Measurements from ENCODE around the gene GPD1.
A peak's percentile ranks its signal among the peaks of the same experiment; 100 is the strongest.

GPD1 gene

GRCh38 chr12:50103767-50104321, at the start of gene GPD1:
TSS of gene GPD1 (plus strand) at chr12:50104008. CDS start at chr12:50104051, 43 bp downstream.
- DNase-seq (ENCODE audit: low read depth): peak; percentile 18

DNA sequence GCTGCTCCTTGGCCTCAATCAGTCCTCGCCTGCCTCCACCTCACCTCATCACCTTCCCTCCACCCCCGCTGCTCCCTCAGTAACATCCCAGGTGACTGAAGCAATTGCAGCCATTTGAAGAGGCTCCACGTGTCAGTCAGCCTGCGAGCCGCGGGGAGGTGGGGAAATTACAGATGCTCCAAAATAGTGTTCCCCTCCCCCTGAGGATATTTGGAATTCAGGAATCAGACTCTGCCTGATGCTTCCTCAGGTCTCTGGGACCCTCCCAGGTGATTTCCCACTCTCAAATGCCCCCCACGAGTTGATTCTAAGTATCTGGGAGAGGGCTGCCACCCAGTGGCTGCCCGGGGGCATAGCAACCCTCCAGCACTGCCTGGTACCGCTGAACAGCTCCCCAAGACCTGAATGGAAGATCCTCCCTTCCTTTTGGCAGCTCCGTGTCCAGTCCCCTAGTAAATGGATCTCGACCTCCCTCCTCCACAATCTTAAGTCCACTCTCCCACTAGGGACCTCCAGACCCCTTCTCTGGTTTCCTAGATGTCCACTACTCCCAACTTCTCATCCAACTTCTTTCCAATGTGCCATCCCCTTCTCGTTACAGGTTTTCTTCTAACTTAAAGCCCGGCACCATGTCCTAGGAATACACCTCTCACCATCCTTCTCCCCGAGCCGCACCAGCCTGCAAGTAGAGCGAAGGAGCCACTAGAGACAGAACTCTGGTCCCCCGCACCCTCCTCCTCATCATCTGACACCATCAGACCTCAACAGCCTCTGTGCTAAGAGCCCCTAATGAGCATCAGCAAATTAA, 47.8 kb upstream of the GPD1 start:
- DNase-seq (ENCODE audit: low read depth): peak; percentile 50

- DNase-seq (ENCODE audit: low read depth): no peak
Measured at GRCh38 chr12:50056639-50056976, 47.2 kb upstream of the GPD1 start.

- peak; percentile 32 for DNase-seq (ENCODE audit: low read depth)
Measured at GRCh38 chr12:50057000-50057841, 46.6 kb upstream of the GPD1 start, which contains the start of gene ASIC1. TSS of gene ASIC1 (plus strand) at chr12:50057596. CDS start at chr12:50058767, 1,171 bp downstream.

- no peak for DNase-seq (ENCODE audit: low read depth)
Measured at GRCh38 chr12:50057896-50058670, 45.7 kb upstream of the GPD1 start.

DNA sequence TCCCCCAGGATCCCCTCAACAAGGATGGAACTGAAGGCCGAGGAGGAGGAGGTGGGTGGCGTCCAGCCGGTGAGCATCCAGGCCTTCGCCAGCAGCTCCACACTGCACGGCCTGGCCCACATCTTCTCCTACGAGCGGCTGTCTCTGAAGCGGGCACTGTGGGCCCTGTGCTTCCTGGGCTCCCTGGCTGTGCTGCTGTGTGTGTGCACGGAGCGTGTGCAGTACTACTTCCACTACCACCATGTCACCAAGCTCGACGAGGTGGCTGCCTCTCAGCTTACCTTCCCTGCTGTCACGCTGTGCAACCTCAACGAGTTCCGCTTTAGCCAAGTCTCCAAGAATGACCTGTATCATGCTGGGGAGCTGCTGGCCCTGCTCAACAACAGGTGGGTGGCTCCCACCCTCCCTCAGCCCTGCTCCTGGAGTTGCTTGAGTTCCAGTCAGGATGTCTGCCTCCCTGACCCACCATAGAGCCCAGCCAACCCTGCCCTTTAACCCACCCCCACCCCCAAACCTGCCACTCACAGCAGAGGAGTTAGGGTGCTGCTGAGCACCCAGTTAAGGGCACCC, 45.0 kb upstream of the GPD1 start:
- DNase-seq (ENCODE audit: low read depth): no peak

DNA sequence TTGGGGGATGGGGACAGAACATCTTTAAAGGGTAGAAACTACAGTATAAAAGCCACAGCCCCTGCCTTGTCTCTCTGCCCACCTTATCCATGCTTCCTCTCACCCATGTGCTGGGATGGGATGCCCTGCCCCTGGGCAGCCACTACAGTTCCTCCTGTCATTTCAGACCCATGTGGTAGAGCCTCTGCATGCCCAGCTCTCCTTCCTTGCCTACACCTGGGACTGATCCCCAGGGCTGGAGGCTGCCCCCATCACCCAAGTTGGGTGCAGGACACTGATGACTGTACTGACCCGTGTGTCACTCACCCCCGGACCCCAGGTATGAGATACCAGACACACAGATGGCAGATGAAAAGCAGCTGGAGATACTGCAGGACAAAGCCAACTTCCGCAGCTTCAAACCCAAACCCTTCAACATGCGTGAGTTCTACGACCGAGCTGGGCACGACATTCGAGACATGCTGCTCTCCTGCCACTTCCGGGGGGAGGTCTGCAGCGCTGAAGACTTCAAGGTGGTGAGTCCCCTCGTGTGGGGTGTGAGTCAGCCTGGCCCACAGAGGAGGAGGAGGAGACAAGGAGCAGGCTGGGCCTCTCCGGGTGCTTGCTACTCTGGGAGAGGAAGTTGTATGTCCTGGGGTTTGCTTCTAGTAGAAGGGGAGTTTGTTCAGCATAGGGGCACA, 44.2 kb upstream of the GPD1 start:
- peak; percentile 57 for DNase-seq (ENCODE audit: low read depth)

GRCh38 chr12:50060120-50060468, 43.7 kb upstream of the GPD1 start:
- DNase-seq (ENCODE audit: low read depth): no peak

DNA sequence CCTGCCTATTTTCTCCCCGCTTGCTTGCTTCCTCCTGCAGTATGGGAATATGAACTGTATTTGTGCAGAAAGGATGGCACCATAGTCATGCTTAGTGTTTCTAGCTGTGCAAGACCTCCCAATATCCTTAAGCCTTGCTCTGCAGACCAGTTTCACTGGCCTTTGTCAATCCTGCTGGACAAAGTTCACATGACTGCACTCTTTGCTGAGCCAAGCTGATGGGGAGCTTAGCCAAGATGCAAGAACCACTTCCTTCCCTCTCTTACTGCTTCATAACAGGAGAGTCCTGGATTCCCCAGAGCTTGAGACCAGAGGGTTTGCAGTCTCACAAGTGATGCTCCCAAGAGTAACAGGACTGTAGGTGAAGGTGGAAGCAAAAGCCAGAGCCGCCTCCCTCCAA, 42.6 kb upstream of the GPD1 start:
- DNase-seq (ENCODE audit: low read depth): no peak

DNA sequence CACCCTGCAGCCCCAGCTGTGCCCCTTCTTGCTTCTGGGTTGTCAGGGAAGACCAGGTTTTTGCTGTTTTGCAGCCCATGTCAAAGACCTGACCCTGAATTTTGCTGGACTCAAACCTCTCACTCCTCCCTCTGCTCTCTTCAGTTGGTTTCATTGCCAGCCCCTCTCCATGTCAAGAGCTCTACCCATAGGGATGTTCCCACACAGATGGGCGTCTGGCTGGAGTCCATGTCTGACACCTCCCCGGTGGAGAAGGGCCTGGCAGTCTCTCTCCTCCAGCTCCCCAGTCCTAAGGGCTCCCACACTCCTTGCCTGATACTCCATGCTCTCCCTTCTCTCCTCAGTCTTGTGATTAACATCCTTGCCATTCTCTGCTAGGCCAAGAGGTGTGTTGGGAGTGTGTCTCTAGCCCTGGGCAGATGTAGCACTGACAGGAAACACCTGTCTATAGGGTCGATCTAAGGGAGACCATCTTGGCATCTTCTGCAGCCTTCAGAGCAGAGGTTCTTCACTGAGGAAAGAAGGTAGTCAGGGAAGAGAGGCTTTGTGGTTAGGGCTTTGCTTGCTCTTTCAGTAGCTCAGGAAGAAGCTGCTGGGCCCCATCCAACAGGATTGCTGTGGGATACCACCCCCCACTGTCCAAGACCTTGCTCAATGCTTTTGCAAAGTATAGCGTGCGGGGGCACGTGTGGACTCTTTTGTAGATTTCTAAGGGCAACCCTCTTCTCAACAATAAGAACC, 41.7 kb upstream of the GPD1 start:
- DNase-seq (ENCODE audit: low read depth): no peak

- DNase-seq (ENCODE audit: low read depth): no peak
Measured at GRCh38 chr12:50062728-50063460, 40.9 kb upstream of the GPD1 start.

DNA sequence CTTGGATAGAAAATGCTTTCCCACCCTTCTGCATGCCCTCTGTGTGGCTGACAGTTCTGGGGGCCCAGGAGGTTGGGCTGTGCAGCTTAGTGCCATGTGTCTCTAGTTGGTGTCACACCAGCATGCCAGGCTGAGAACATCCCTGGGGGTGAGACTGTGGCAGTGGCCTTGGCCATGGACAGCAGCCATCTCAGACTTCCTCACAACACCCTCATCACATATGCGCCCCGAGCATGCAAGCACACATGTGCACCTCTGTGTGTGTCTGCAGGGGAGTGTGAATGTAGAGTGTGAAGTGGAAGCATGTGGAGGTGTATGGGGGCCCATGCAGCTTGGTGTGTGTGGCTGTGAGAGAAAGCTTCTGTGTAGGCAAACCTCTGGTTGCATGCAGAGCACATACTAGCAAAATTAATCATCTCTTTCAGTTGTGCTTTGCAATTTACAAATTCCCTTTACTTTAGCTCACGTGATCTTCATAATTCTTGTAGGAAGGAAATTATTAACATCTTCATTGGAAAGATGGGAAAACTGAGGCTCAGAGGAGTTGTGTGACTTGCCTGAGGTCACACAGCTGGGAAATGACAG, 38.0 kb upstream of the GPD1 start:
- no peak for DNase-seq (ENCODE audit: low read depth)

DNA sequence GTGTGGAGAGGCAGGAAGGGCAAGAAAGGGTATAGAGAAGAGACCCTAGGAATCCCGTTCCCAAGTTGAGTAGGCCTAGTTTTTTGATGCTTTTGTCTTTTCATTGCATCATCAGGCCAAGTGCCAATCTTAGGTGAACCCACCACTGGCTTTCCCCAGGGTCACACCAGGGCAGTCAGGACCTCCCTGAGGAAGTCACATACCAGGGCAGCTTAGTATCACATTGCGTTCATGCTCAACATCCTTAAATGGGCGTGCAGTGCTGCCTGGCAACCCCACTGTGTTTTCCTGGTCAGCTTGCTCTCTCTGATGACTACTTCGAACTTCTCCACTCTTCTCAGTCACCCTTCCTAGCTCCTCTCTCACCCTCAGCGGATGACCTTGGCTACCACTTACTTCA, 37.4 kb upstream of the GPD1 start:
- DNase-seq (ENCODE audit: low read depth): no peak

DNA sequence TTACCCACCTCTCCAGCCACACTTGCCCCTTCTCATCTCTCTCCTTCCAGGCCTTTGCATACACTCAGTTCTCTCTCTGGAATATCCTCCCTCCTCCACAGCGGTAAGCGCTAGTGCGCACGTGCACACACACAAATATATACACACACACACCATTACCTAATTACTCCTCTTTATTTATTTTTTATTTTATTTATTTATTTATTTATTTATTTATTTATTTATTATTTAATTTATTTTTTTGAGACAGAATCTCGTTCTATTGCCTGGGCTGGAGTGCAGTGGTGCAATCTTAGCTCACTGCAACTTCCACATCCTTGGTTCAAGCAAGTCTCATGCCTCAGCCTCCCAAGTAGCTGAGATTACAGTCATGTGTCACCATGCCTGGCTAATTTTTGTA, 34.7 kb upstream of the GPD1 start:
- no peak for DNase-seq (ENCODE audit: low read depth)

GRCh38 chr12:50069539-50069938, 34.3 kb upstream of the GPD1 start:
- no peak for DNase-seq (ENCODE audit: low read depth)

DNA sequence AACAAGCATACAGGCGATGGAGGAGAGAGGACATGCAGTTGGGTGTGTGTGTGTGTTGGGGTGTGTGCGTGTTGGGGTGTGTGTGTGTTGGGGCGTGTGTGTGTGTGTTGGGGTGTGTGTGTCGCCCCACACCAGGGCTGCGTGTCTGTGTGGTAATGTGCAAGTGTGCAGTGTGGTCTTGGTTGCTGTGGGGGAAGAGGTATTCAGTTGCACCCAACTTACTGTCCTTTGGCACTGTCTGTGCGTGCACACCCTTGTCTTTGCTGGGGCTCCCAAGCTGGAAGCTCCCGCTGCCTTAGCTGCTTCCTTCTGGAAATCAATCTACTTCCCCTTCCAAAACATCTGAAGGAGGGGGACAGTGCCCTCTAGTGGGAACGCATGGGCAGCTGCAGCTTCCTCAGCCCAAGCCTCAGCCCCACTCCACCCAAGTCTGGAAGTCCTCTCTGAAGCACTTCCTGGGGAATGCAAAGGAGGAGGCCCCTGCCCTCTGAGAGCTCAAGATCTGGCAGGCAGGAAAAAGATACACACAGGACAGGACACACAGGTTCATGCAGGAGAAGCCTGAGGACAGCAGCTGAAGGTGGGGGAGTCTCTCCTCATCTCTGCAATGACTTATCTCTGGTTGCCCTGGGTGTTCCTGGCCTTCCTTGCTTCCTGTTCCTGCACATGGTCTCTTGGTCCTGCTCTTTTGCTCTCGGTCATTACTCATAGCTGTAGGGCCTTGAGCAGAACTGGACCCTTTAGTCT, 33.3 kb upstream of the GPD1 start:
- DNase-seq (ENCODE audit: low read depth): peak; percentile 43

DNA sequence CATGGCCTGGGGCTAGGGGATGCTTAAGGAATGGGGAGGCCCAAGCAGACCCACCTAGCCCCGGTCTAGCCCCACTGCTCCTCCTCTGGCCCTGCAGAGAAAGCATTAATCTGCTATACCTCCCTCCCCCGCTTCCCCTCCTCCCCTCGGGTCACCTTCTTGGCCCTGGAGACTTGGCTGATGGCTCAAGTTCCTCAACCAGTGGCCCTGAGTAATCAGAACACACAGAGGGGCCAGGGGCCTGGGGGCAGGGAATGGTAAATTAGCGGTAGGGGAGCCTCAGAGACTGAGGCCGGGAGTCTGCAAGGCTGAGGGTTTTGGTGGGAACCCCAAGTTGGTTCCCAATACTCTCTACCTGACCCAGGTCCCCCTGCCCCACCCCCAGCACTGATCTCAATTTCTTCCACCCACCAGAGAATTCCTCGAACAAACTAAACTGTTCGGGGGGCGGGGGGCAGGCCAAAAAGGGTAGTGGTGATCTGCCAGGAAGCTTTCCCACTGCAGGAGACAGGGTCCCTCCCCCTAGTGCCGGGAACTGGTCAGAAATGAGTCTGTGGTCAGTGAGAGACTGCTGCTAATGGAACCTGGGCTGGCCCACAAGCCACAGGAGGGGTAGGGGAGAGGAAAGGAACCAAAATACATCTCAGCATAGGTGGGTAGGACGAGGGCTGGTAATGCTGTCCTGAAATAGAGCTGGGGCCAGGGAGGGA, 31.5 kb upstream of the GPD1 start:
- no peak for DNase-seq (ENCODE audit: low read depth)

DNA sequence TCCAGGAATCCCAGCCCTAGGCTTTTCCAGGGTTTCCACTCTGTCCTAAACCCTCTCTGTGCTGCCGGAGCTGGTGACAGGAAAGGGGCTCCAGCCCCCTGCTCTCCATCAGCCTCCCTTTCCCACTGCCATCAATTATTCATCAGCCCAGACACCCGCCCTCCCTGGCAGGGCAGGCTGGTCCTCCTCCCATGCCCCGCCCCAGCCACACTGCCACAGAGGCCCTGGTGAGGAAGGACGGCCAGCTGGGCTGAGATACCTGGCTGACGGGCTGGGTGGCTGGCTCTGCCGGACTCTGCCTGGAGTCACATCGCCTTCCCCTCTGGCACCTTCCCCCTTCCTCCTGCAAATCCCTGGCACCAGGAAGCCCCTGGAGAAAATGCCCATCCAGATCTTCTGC, 30.6 kb upstream of the GPD1 start:
- no peak for DNase-seq (ENCODE audit: low read depth)

Measured in stimulated activated CD4-positive, alpha-beta T cell treated with anti-CD3 and anti-CD28 coated beads, Interleukin-2, amount 100 ng/mL, for 4 hours (primary cell).